ENCODE measurements around the gene CHST2.

CHST2 gene

DNA sequence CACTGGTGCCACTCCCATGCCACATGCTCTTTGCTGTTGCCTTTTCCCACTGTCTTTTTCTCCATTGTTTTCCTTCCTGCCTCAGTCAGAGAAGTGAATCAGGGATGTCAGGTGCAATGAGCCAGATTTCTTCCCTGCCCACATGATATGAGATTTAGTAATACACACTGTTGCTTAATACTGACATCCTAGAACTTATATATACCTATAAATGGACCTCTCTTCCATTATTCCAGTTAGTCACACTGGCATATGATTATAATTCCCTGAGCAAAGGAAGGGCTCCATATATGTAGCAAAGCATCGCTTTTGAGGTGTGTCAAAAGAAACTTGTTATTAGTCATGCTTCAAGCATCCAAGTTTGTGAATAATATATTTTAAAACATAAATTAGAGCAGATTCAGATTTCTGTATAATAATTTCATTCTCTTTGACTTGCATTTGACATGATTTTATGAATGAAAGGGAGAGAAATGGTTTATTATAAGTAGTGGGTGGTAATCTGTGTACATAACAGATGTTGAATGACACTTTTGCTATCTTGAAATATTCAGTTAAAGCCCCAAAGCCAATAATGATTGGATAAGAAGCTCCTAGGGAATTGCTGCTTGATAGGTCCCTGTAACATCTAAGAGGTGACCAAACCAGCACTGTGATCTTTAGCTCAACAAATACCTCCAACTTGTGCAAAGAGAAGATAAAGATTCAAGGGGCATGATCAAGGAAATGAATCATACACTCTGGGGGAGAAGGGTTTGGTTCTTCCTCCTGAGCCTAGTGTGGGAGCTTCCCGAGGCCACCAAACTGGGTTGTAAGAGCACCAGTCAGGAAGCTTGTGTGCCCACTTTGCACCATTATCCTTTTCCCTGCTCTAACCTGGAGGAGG, 48.6 kb downstream of the CHST2 start:
- no peak for DNase-seq (ENCODE audit: low read depth)

DNA sequence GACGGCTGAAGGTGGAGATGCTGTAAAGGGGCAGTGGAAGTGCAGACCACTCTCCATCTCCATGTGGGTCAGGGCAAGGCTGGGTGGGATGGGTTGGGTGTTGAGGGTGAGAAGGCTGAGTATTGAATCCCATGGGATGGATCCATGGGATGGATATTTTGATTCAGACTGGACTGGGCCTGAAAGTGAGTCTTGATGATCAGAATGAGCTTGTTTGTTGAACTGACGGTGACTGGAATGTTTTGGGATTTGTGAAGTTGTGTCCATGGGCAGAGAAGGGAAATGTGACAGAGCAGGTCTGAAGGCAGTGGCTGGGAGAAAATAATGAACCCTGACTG, 49.3 kb downstream of the CHST2 start:
- no peak for DNase-seq (ENCODE audit: low read depth)

DNA sequence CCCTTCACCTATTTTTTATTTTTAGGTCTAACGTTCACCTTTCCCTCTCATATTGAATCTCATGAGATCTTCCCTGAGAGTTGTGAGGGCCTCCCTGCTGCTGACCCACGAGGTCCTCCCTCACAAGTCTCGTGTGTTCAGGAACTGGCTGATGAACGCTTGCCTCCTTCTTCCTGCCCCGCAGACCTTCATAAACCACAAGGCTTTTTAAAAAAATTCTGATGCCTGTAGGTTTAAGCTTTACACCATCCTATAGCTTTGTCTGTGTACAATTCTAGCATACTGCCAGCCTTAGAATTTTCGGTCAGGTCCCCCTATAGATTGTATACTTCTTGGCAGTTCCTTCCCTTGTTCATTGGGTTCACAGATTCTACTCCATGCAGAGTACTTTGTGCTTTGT, 50.5 kb downstream of the CHST2 start:
- no peak for DNase-seq (ENCODE audit: low read depth)

DNA sequence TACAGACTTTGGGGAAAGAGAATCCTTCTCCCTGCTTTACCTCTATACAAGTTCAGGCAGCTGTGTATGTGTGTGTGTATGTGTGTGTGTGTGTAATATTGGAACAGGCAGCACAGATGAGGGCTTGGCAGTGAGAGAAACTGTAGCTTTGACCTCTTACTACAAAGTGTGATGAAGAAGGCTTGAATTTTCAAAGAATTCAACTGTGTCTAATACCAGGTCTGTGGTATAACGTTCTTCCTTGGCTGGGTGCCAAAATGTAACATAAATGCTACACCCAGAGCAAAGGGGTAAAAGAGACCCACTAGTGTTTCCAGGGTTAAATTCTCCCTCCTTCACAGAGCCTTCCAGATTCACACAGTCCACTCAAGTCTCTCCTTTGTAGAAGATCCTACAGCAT, 51.1 kb downstream of the CHST2 start:
- no peak for DNase-seq (ENCODE audit: low read depth)

DNA sequence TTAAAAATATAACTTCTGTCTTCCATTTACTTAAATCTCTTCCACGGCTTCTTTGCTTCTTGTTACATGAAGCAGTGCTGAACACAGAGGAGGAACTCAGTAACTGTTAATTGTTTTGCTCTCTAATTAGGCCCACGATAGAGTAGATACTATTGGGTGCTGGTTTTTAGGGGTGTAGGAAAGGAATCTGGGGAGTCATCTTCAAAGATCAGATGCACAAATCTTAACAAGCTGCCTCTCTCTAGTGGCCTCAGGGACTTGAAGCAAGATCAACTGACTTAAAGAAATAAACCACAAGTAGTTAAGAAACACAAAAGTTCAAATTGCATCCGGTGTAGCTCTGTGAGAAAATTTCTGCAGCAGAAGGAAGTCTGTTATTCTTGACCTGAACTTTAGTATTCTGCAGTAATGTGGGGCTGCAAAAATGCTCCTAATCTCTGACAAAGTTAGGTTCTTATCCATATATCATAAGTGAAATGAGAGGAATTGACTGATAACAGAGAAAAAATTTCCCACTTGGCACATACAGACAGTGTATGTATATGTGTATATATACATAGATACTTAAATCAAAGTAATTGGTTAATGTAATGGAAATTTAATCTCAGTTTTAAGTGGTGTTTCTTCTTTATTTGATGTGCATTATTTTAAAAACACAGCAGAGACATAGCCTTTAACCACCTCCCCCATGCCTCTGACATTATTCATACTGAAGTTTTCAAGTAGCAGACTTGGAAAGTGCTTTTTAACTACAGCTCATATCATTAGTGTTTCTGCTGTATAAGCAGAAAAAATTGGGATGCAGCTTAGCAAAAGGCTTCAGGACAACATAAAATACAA, 51.8 kb downstream of the CHST2 start:
- DNase-seq (ENCODE audit: low read depth), result no peak

DNA sequence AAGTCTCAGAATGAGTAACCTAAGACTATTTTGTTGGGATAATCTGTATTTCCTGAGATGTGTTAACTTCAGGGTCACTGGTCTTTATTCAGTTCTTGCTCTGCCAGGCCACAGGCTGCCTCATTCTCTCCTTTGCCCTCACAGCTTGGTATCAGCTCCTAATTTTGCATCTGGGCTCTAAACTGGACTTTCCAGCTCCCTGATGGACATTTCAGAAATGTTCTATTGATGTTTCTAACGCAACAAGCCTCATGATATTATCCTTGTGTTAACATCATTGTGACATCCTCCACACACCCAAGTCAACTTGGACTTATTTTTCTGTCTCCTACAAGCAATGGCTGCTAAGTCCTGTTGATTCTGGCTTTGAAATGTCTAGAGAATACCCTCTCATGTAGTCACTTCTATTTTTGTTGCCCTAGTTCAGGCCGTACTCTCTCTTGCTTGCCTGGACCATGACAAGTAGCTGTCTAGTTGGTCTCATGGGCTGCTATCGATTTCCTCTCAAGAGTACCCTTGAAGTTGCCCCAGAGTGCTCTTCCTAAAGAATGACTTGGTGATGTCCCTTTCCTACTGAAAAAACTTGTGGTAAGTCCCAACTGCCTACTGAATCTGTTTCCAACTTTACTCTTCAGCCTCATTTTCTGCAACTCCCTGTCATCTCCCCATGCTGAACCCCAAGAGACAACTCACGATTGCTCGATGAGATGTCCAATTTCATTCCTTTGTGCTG, 52.7 kb downstream of the CHST2 start:
- DNase-seq (ENCODE audit: low read depth), result no peak

DNA sequence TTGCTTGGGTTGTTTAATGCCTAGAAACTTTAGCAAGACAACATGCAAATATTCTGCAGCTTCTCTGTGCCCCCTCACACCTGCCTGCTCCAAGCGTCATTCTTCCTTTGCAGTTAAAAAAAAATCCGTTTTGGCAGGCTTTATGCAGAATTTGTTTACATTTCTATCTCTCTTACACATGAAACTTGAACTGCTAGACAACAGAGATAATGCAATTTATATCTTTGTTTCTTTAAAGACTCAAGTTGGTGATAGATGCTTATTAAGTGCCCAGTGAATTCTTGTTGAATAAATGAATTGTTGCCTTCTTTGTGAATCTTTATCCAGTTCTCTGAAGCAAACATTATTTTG, 53.2 kb downstream of the CHST2 start:
- no peak for DNase-seq (ENCODE audit: low read depth)

DNA sequence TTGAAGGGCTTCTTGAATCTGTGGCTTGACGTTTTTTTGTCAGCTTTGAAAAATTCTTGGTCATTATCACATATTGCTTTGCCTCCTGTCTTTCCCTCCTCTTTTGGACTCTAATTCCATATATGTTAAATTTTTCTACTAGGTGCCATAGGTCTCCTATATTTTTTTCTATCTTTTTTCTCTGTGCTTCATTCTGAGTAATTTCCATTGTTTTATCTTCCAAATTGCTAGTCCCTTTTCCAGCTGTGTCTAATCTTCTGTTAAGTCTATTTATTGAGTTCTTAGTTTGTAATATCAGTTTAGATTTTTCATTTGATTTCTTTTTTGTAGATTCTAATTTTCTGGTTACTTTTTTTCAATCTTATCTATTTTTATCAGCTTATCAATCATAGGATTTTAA, 53.7 kb downstream of the CHST2 start:
- DNase-seq (ENCODE audit: low read depth), result no peak
